OCI-LY7 (cell line): ENCODE measurements around the gene MRPS6.

Experiments used
- EZH2phosphoT487 ChIP-seq: fragments of 200-600 bp; sonication (generic); IDR thresholded peaks from 2 replicates; pipeline ENCODE4 v1.6.1; 2018; ENCODE audit warnings: low read depth, borderline replicate concordance, mild to moderate bottlenecking, mixed run types, antibody characterized with exemption, low read length, moderate library complexity, mixed read lengths
- TF ChIP-seq, protein P1 (sequence below): fragments of 200-600 bp; sonication (generic); conservative IDR thresholded peaks from 2 replicates; pipeline ENCODE4 v1.5.1; 2014; ENCODE audit warnings: mild to moderate bottlenecking, antibody characterized with exemption, low read length, moderate library complexity, mixed read lengths

DNA sequence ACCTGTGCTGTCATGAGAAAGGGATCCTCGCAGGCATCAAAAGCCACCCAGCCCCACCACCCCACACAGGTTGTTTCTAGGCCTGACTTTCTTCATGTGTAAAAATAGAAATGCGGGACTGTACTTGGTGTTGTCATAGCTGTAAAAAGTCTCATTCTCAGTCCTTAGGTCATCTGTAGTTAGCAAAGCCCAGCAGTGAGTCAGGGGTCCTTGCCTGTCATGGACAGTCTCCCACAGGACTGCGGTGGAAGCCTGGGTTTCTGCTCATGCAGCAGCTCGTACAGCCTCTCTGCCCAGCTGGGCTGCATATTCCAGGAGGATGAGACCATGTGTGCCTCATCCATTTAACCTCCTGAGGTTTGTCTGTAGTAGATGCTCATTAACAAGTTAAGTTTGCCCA is 58.2 kb downstream of the MRPS6 start:
- TF ChIP-seq, protein P1, sequence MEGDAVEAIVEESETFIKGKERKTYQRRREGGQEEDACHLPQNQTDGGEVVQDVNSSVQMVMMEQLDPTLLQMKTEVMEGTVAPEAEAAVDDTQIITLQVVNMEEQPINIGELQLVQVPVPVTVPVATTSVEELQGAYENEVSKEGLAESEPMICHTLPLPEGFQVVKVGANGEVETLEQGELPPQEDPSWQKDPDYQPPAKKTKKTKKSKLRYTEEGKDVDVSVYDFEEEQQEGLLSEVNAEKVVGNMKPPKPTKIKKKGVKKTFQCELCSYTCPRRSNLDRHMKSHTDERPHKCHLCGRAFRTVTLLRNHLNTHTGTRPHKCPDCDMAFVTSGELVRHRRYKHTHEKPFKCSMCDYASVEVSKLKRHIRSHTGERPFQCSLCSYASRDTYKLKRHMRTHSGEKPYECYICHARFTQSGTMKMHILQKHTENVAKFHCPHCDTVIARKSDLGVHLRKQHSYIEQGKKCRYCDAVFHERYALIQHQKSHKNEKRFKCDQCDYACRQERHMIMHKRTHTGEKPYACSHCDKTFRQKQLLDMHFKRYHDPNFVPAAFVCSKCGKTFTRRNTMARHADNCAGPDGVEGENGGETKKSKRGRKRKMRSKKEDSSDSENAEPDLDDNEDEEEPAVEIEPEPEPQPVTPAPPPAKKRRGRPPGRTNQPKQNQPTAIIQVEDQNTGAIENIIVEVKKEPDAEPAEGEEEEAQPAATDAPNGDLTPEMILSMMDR, result no peak
- no peak for TF ChIP-seq EZH2phosphoT487
